Measurements from ENCODE around the gene EPM2AIP1. TPM values are rescaled to one million over a fixed set of nuclear protein-coding genes. Genes with fewer than 3 reads are reported as not detected.

EPM2AIP1 gene
- total RNA-seq (2021; ENCODE audit: unreplicated experiment) (8.7 TPM), Bru-seq, nascent RNA (percentile 96 among the genes with signal in this experiment), BruChase-seq, experiment 1, labeled RNA remaining after a 6-hour chase (percentile 76 among the genes with signal in this experiment), BruChase-seq, experiment 2, labeled RNA remaining after a 2-hour chase (percentile 96 among the genes with signal in this experiment)
- 2.1 and 2.5 TPM in 2 replicates for polyA plus RNA-seq (2012)
- long read RNA-seq, full-length matches to known transcripts, result 27 of 28 reads
- long read RNA-seq, partial matches to known transcripts, result 0 of 28 reads
- long read RNA-seq, other reads (novel, unspliced or antisense), result 1 of 28 reads

GRCh38 chr3:36992806-36993325 is at the start of gene EPM2AIP1:
Gene EPM2AIP1 (minus strand): TSS chr3:36993131. CDS start chr3:36993077, 54 bp downstream.
- ChIA-PET CTCF (interaction anchor here (1.0 to 2.2 kb wide), 4 partner anchors 11 to 60 kb away, joined by 3 to 14 read pairs (median 4); no protein-coding TSS in a partner anchor), RAD21 (ENCODE audit: low non-redundant PET in 1 of 2, low total read pairs in 2 of 2, uncharacterized antibody in 2 of 2, unreplicated experiment in 2 of 2) (interaction anchor here in 1 of 2 experiments (0.8 kb wide), 1 partner anchor 34 kb away, joined by 3 read pairs; no protein-coding TSS in a partner anchor), POLR2A (interaction anchor here (0.6 to 2.1 kb wide), 6 partner anchors 23 to 228 kb away, joined by 3 to 8 read pairs (median 4); no protein-coding TSS in a partner anchor)
- ATAC-seq (peak; percentile 91), DNase-seq (ENCODE audit: low read depth, low spot score) (no peak)
- no TSS peak for BruUV-seq (replicated peaks)
- peaks cover 61% of the 10 kb centered on the region for H3K79me2 ChIP-seq (ENCODE audit: insufficient read depth, low read length)
- TF ChIP-seq CTCF (IDR thresholded peaks at IDR 0.05 in 2 of 3, conservative IDR thresholded peaks at IDR 0.05 in 1 of 3; ENCODE audit: borderline replicate concordance in 1 of 3, insufficient read depth in 1 of 3, low read depth in 2 of 3, low read length in 2 of 3) (0 out of 6 replicates have a peak, but pooled peaks of 1 of the 3 experiments have one; percentile 7), REST (IDR thresholded peaks at IDR 0.05; ENCODE audit: low read depth) (no peak), YY1 (IDR thresholded peaks at IDR 0.05; ENCODE audit: extremely low read depth, insufficient replicate concordance, low read depth, low read length) (peak; percentile 74), CBX3 (IDR thresholded peaks at IDR 0.05; ENCODE audit: low read depth) (peak; percentile 84), ZFX (IDR thresholded peaks at IDR 0.05) (peak; percentile 52; the same call in 1 of the 2 replicates), MAX (IDR thresholded peaks at IDR 0.05) (peak; percentile 56), ATF3 (IDR thresholded peaks at IDR 0.05) (no peak), ELF1 (IDR thresholded peaks at IDR 0.05; ENCODE audit: borderline replicate concordance, low read depth) (no peak), EGR1 (IDR thresholded peaks at IDR 0.05; ENCODE audit: low read depth) (no peak; the same call in 1 of the 2 replicates), JUND (IDR thresholded peaks at IDR 0.05) (0 out of 2 replicates have a peak, but pooled peaks have one; percentile 25), ZBTB33 (IDR thresholded peaks at IDR 0.05; ENCODE audit: extremely low read depth, insufficient replicate concordance, low read length) (no peak), CEBPB (IDR thresholded peaks at IDR 0.05; ENCODE audit: low read depth) (no peak), SP1 (IDR thresholded peaks at IDR 0.05; ENCODE audit: low read depth) (no peak), ZNF274 (IDR thresholded peaks at IDR 0.05; ENCODE audit: low read depth, low read length) (no peak), SIN3A (IDR thresholded peaks at IDR 0.05; ENCODE audit: low read depth) (peak; percentile 23; the same call in 1 of the 2 replicates), EZH2phosphoT487 (IDR thresholded peaks at IDR 0.05; ENCODE audit: borderline replicate concordance) (no peak), POLR2AphosphoS5 (IDR thresholded peaks at IDR 0.05; ENCODE audit: low read depth, low read length) (peak; percentile 82)
- no peaks in the 10 kb centered on the region for H4K20me1 ChIP-seq (ENCODE audit: insufficient read depth)
- H3K27me3 ChIP-seq (ENCODE audit: insufficient read depth, low read length), result no peaks in the 10 kb centered on the region
- H2AFZ ChIP-seq (ENCODE audit: low read depth, low read length, poor library complexity, severe bottlenecking), result no peak within 1 kb of the TSS
- H3K36me3 ChIP-seq (ENCODE audit: control insufficient read depth in 1 of 2, insufficient read depth in 2 of 2, low read length in 2 of 2), result peaks cover 7 to 13% of the 10 kb centered on the region in 2 experiments; a peak in 3 of 4 replicates
- H3K9ac ChIP-seq (ENCODE audit: low read length), result peak within 1 kb of the TSS; percentile 79
- peak within 1 kb of the TSS; percentile 90 for H3K27ac ChIP-seq (ENCODE audit: low read depth, low read length)
- H3K4me3 ChIP-seq (replicated peaks in 1 of 2; ENCODE audit: low read depth in 1 of 2, low read length in 2 of 2), result peak within 1 kb of the TSS; percentile 57 to 76
- H3K4me1 ChIP-seq (ENCODE audit: control insufficient read depth in 1 of 2, insufficient read depth in 2 of 2, low read length in 2 of 2), result peaks cover 4 to 21% of the 10 kb centered on the region in 2 experiments; a peak in 2 of 4 replicates
- H3K4me2 ChIP-seq (ENCODE audit: low read length), result peak within 1 kb of the TSS; percentile 87
- no peaks in the 10 kb centered on the region for H3K9me3 ChIP-seq (ENCODE audit: control insufficient read depth in 1 of 2, insufficient read depth in 1 of 2, low read depth in 1 of 2, low read length in 2 of 2)
- intact Hi-C loops (cut with micrococcal nuclease), result loop anchor here (10.0 kb wide), 1 partner anchor 222 kb away; no protein-coding TSS in a partner anchor
- H3K9me2 ChIP-seq (ENCODE audit: insufficient read depth), result no peaks in the 10 kb centered on the region
